CD14-positive monocyte (primary cell): ENCODE results near the gene COX11. TPM values are rescaled to one million over a fixed set of nuclear protein-coding genes. Genes with fewer than 3 reads are reported as not detected.

Source experiments
- DNase-seq, 3 donors: peaks; one replicate each; pipeline ENCODE4 v3.0.0-alpha.2; 2011 to 2022
- H2AFZ ChIP-seq: 2 replicates; pipeline ENCODE4 v1.6.0; 2012; ENCODE audit warnings: mild to moderate bottlenecking, low read depth, low read length, inconsistent platforms; ENCODE audit not compliant: insufficient read depth, poor library complexity, severe bottlenecking
- H3K27ac ChIP-seq, 2 donors: 1 replicate in 1 of 2; 2 replicates in 1 of 2; pipeline ENCODE4 v1.5.1; 2012 to 2013; ENCODE audit warnings: low read length in 2 of 2, control low read depth in 1 of 2, inconsistent platforms in 1 of 2, low read depth in 1 of 2, mild to moderate bottlenecking in 1 of 2
- H3K27me3 ChIP-seq, 2 donors: one replicate each; pipeline versions ENCODE4 v1.6.0 to v1.6.1; 2011 to 2013; ENCODE audit warnings: low read length in 2 of 2; ENCODE audit not compliant: control insufficient read depth in 2 of 2, insufficient read depth in 2 of 2
- H3K36me3 ChIP-seq, 2 donors: replicated peaks in 1 of 2; 1 replicate in 1 of 2; 2 replicates in 1 of 2; pipeline versions ENCODE4 v1.5.1 to v1.6.1; 2012 to 2013; ENCODE audit warnings: low read length in 2 of 2, control low read depth in 1 of 2, inconsistent platforms in 1 of 2, mild to moderate bottlenecking in 1 of 2; ENCODE audit not compliant: insufficient read depth in 2 of 2, control insufficient read depth in 1 of 2
- H3K4me1 ChIP-seq, 2 donors: 1 replicate in 1 of 2; 2 replicates in 1 of 2; pipeline versions ENCODE4 v1.5.1 to v1.6.1; 2012 to 2013; ENCODE audit warnings: low read length in 2 of 2, control low read depth in 1 of 2, inconsistent platforms in 1 of 2, mild to moderate bottlenecking in 1 of 2, moderate library complexity in 1 of 2; ENCODE audit not compliant: insufficient read depth in 2 of 2, control insufficient read depth in 1 of 2
- H3K4me2 ChIP-seq: replicated peaks from 2 replicates; pipeline ENCODE3; 2012; ENCODE audit warnings: low read length, moderate library complexity, mild to moderate bottlenecking; ENCODE audit not compliant: poor library complexity, severe bottlenecking; ENCODE audit errors: extremely low read depth
- H3K4me3 ChIP-seq, 3 experiments: fragments of 200-600 bp in 1 of 3; sonication (generic) in 1 of 3; replicated peaks in 1 of 3; 1 replicate in 2 of 3; 2 replicates in 1 of 3; pipeline ENCODE4 v1.5.1; 2011 to 2013; ENCODE audit warnings: low read length in 3 of 3, mild to moderate bottlenecking in 3 of 3, control low read depth in 2 of 3, low read depth in 2 of 3, inconsistent platforms in 1 of 3, moderate library complexity in 1 of 3
- H3K79me2 ChIP-seq: 2 replicates; pipeline ENCODE4 v1.6.0; 2012; ENCODE audit warnings: mild to moderate bottlenecking, control low read depth, inconsistent platforms, low read length, moderate library complexity; ENCODE audit not compliant: insufficient read depth
- H3K9ac ChIP-seq: 2 replicates; pipeline ENCODE4 v1.6.0; 2017; ENCODE audit warnings: low read length, mild to moderate bottlenecking; ENCODE audit not compliant: insufficient read depth, poor library complexity, severe bottlenecking
- H3K9me3 ChIP-seq, 2 donors: replicated peaks in 1 of 2; 1 replicate in 1 of 2; 2 replicates in 1 of 2; pipeline versions ENCODE4 v1.5.1 to v1.6.1; 2012 to 2013; ENCODE audit warnings: low read length in 2 of 2, control low read depth in 1 of 2; ENCODE audit not compliant: control insufficient read depth in 1 of 2, insufficient read depth in 1 of 2
- H4K20me1 ChIP-seq: 2 replicates; pipeline ENCODE4 v1.6.0; 2012; ENCODE audit warnings: mild to moderate bottlenecking, low read length, control low read depth, moderate library complexity; ENCODE audit not compliant: insufficient read depth
- H3K27ac Mint-ChIP-seq, 7 donors: one replicate each; pipeline ENCODE4 v1.8.0; 2020; ENCODE audit warnings: mild to moderate bottlenecking in 7 of 7, mixed read lengths in 7 of 7, moderate library complexity in 6 of 7, inconsistent platforms in 2 of 7
- H3K27me3 Mint-ChIP-seq, 3 donors: one replicate each; pipeline ENCODE4 v1.8.0; 2021 to 2022; ENCODE audit warnings: low read depth in 3 of 3, mild to moderate bottlenecking in 3 of 3, mixed read lengths in 3 of 3, moderate library complexity in 3 of 3, inconsistent platforms in 1 of 3
- H3K36me3 Mint-ChIP-seq, 2 donors: one replicate each; pipeline ENCODE4 v1.8.0; 2020; ENCODE audit warnings: mixed read lengths in 2 of 2, inconsistent platforms in 1 of 2, mild to moderate bottlenecking in 1 of 2
- H3K4me1 Mint-ChIP-seq: one replicate; pipeline ENCODE4 v1.8.0; 2020; ENCODE audit warnings: mild to moderate bottlenecking, mixed read lengths
- H3K4me3 Mint-ChIP-seq, 2 donors: one replicate each; pipeline ENCODE4 v1.8.0; 2020; ENCODE audit warnings: mild to moderate bottlenecking in 2 of 2, mixed read lengths in 2 of 2, moderate library complexity in 1 of 2
- H3K9me3 Mint-ChIP-seq, 7 donors: one replicate each; pipeline ENCODE4 v1.8.0; 2020 to 2022; ENCODE audit warnings: mixed read lengths in 7 of 7, mild to moderate bottlenecking in 6 of 7, moderate library complexity in 6 of 7, inconsistent platforms in 2 of 7
- CTCF ChIP-seq: fragments of 200-600 bp; IDR thresholded peaks from one replicate; pipeline ENCODE4 v1.8.0; 2022; ENCODE audit warnings: antibody characterized with exemption, mild to moderate bottlenecking
- WGBS: methylation state at CpG from one replicate; pipeline ENCODE4 v1.1.5; 2013; ENCODE audit warnings: missing lambda C conversion rate; ENCODE audit not compliant: insufficient coverage; 5-methylcytosine and 5-hydroxymethylcytosine counted together
- intact Hi-C, 2 donors: fragments of 100-400 bp; cut with micrococcal nuclease; formaldehyde crosslinking; loops; one replicate each; pipeline versions ENCODE4 v1.15.0 to v1.15.1; 2023
- polyA plus RNA-seq, 3 donors: library from polyadenylated mRNA; depleted of rRNA in 1 of 3; unstranded in 2 of 3; stranded (reverse) in 1 of 3; fragments of 300-500 nt in 2 of 3; fragments of >200 nt in 1 of 3; fragmentation: Illumina TruSeq in 2 of 3; gene quantifications; 1 replicate in 2 of 3; 2 replicates in 1 of 3; pipeline ENCODE4 v1.2.3, GENCODE V29; 2012 to 2021

COX11 gene
- polyA plus RNA-seq, 3 donors, result 13.2 to 24.8 (median 14.7) TPM

GRCh38 chr17:54941285-54941684 lies 27.2 kb downstream of the COX11 start:
- H3K9ac ChIP-seq, result no peak overlapping the region
- no peak overlapping the region for H2AFZ ChIP-seq
- no peak for DNase-seq
- H3K9me3 ChIP-seq, result no peaks in the 10 kb centered on the region
- H3K4me2 ChIP-seq, result no peak overlapping the region
- no peaks in the 10 kb centered on the region for H3K36me3 ChIP-seq
- Mint-ChIP-seq H3K27me3 (peaks cover 0 to 2% (median 0%) of the 10 kb centered on the region in 3 donors), H3K4me3 (no peak overlapping the region), H3K4me1 (no peaks in the 10 kb centered on the region), H3K9me3 (peaks cover 0 to 1% (median 0%) of the 10 kb centered on the region in 7 donors), H3K27ac (no peak overlapping the region), H3K36me3 (no peaks in the 10 kb centered on the region)
- intact Hi-C loops, result no loop called here
- no peaks in the 10 kb centered on the region for H3K4me1 ChIP-seq
- no peaks in the 10 kb centered on the region for H3K27me3 ChIP-seq
- H3K79me2 ChIP-seq, result no peaks in the 10 kb centered on the region
- H4K20me1 ChIP-seq, result no peaks in the 10 kb centered on the region
- no peak overlapping the region for H3K4me3 ChIP-seq
- no peak overlapping the region for H3K27ac ChIP-seq
- WGBS, result no CpG with 5 or more reads among the region's 1 CpG
- TF ChIP-seq CTCF, result no peak

GRCh38 chr17:54937426-54937825 lies 31.0 kb downstream of the COX11 start:
- H3K9ac ChIP-seq, result no peak overlapping the region
- H3K4me3 ChIP-seq, result no peak overlapping the region
- H4K20me1 ChIP-seq, result no peaks in the 10 kb centered on the region
- H3K27ac Mint-ChIP-seq, result no peak overlapping the region
- no peak overlapping the region for H3K4me3 Mint-ChIP-seq
- no peak for DNase-seq
- H3K9me3 ChIP-seq, result no peaks in the 10 kb centered on the region
- H3K27me3 ChIP-seq, result no peaks in the 10 kb centered on the region
- no peaks in the 10 kb centered on the region for H3K36me3 ChIP-seq
- peaks cover 0 to 2% (median 0%) of the 10 kb centered on the region in 3 donors for H3K27me3 Mint-ChIP-seq
- H3K4me1 Mint-ChIP-seq, result no peaks in the 10 kb centered on the region
- no peak overlapping the region for H2AFZ ChIP-seq
- H3K79me2 ChIP-seq, result no peaks in the 10 kb centered on the region
- no peaks in the 10 kb centered on the region for H3K36me3 Mint-ChIP-seq
- no peak for TF ChIP-seq CTCF
- no peak overlapping the region for H3K4me2 ChIP-seq
- H3K4me1 ChIP-seq, result no peaks in the 10 kb centered on the region
- no peaks in the 10 kb centered on the region for H3K9me3 Mint-ChIP-seq
- WGBS, result no CpG with 5 or more reads among the region's 1 CpG
- intact Hi-C loops, result no loop called here
- H3K27ac ChIP-seq, result no peak overlapping the region
